LNCAP (cell line): Measurements from ENCODE around the gene EMILIN1.

Experiments used
- CTCF ChIP-seq: fragments of 450-650 bp; IDR thresholded peaks from 2 replicates; pipeline ENCODE4 v1.5.1; 2017; ENCODE audit warnings: mild to moderate bottlenecking

The EMILIN1 gene

GRCh38 chr2:27089111-27089954, 10.9 kb downstream of the EMILIN1 start:
- TF ChIP-seq CTCF: no peak

- TF ChIP-seq CTCF: no peak
Measured at GRCh38 chr2:27091746-27092695, 13.6 kb downstream of the EMILIN1 start.

- no peak for TF ChIP-seq CTCF
Measured at GRCh38 chr2:27092696-27093429, 14.4 kb downstream of the EMILIN1 start.

GRCh38 chr2:27093430-27094352, 15.3 kb downstream of the EMILIN1 start:
- TF ChIP-seq CTCF: no peak

- TF ChIP-seq CTCF: no peak
Measured at GRCh38 chr2:27094353-27094984, 16.1 kb downstream of the EMILIN1 start.

- no peak for TF ChIP-seq CTCF
Measured at GRCh38 chr2:27095427-27095744, 17.0 kb downstream of the EMILIN1 start.
